NOMO-1 treated with DMSO at 0.1 percent for 48 hours (cell line): ENCODE results near the gene BAAT.
"Not testable (repeated sequence)": the region's sequence is repeated elsewhere in the genome, so short reads cannot be mapped to it uniquely, and the experiment has no call there.

ENCODE experiments used
- DNase-seq: peaks from one replicate; lab custom pipeline; 2025; ENCODE audit not compliant: unreplicated experiment; lab: John Stamatoyannopoulos, UW

BAAT gene

GRCh38 chr9:101365181-101365580 is 19.6 kb downstream of the BAAT start:
- DNase-seq = no peak

- no peak for DNase-seq
Observed at GRCh38 chr9:101362450-101362849, 22.4 kb downstream of the BAAT start.

GRCh38 chr9:101360647-101361046 is 24.2 kb downstream of the BAAT start:
- DNase-seq = no peak

- no peak for DNase-seq
Observed at GRCh38 chr9:101359679-101360078, 25.1 kb downstream of the BAAT start.

DNA sequence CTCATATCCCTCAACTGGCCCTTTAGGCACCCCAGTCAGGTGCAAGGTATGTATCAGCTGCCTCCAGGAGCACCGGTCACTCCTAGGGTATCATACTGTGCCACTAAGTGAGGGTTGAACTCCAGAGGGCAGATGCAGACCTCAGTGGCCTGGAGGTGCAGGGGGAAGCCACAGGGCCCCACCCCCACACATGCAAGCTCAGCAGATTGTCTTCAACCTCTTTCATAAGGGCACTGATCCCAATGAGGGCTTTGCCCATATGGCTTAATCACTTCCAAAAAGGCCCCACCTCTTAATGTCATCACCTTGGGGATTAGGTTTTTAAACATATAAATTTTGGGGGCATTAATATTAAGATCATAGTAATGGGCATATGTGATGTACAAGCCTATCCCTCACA is 28.2 kb downstream of the BAAT start:
- DNase-seq = no peak

GRCh38 chr9:101354765-101355708 is 29.8 kb downstream of the BAAT start:
- no peak for DNase-seq

GRCh38 chr9:101354143-101354764 is 30.6 kb downstream of the BAAT start:
- no peak for DNase-seq

DNA sequence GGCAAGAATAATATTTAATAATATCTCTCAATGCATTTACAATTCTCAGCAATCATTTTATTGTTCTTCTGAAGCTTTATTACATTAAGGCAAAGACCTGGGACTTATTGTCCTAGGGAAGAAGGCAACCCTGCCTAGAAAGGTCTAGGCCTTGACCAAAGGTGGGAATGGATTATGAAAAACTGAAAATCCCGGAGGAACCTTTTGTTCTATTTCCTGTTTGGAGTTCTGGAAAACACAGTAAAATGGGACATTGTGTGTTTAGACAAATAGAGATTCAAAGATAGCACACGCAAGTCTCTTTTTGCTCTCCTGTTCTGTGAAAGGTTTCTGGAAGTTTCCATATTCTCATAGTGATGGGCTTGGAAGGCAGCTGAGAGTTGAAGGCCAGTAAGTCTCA is 31.1 kb downstream of the BAAT start:
- no peak for DNase-seq

- no peak for DNase-seq
Observed at GRCh38 chr9:101352892-101353463, 31.8 kb downstream of the BAAT start.

GRCh38 chr9:101350285-101350684 is 34.5 kb downstream of the BAAT start:
- no peak for DNase-seq

DNA sequence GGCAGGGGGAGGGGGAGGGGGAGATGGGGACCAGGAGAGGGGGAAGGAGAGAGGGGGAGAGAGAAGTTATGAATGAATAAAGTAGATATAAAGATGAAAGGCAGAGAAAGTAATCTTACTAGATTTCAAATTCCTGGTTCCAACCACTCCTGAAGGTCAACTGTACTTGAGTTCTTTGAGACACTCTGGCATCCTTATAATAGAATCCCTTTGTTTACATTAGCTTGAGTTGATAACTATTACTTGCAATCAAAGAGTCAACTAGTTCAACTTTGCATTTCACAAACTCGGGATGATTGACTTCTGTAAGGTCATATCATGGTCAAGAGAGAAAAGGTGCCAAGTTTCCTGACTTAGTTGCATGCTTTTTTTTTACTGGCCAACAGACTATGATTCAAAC is 42.2 kb downstream of the BAAT start:
- DNase-seq = no peak

- no peak for DNase-seq
Observed at GRCh38 chr9:101341958-101342357, 42.8 kb downstream of the BAAT start.

DNA sequence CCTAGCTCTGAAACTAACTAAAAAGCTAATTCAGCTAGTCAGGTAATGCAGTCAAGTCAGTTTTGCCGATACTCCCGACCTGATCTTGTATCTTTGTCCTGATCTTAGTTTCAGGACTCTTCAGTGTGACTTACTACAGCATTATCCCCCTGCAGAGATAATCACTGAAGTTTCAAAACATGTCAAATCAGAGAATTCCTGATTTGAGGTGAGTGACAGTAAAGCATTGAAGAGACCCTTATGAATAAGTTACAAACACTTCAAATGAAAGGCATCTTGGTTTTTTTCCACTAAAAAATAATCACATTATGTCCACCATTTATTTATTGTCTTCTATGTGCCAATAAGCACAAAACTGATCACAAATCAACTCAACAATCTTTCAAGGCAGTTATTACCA is 47.6 kb downstream of the BAAT start:
- no peak for DNase-seq

GRCh38 chr9:101336091-101336490 is 48.7 kb downstream of the BAAT start:
- no peak for DNase-seq

DNA sequence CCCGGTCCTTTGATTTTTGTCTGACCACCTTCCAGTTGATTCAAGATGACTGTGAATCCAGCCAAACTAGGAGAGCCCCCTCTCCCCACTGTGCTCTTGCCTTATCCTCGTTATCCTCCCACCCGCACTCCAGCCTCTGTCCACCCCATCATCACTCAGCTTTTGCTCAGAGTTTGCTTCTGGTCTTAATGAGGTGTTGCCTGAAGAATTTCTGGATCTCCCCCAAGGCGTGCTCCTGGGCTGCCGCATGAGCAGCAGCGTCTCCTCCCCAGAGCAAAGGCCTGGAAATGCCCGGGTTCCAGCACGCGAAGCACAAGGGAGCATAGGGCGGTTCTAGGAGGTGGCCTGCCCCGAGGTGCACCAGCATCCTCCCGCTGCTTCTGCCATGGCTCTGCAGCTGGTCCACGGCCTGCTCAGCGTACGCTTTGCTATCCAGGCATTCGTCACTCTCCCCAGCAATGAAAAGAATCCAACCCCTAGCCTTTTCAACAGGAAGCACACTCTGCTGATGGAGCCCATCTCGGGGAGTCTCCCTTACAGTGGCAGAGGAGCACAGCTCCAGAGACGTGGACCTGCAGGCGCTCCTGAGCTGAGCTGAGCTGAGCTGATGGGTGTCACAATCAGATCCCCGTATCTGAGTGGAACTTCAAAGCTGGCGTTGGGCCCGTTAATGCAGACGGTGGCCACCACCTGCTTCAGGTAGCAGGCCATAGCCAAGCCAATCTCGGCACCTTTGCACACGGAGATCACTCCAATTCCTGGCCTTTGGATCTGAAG is 50.7 kb downstream of the BAAT start:
- no peak for DNase-seq

- DNase-seq = no peak
Observed at GRCh38 chr9:101333490-101333889, 51.3 kb downstream of the BAAT start.

DNA sequence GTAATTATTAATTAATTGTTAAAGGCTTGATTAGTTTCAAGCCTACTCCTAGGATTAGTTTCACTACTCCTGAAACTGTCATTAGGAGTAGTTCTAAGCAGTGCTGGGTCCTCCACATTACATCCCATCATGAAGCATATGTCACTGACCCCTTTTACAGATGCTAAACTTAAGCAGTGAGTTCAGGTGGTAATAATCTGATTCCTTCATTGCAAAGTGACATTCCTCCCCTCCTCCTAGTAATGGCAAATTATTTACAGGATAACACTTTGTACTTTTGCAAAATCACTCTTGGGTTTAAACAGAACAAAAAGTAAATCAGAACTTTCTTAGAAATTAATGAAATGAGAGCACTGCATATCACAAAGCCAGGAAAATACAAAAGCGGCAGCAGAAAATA is 52.4 kb downstream of the BAAT start:
- no peak for DNase-seq

- DNase-seq = not testable (repeated sequence)
Observed at GRCh38 chr9:101327422-101327909, 57.3 kb downstream of the BAAT start.

DNA sequence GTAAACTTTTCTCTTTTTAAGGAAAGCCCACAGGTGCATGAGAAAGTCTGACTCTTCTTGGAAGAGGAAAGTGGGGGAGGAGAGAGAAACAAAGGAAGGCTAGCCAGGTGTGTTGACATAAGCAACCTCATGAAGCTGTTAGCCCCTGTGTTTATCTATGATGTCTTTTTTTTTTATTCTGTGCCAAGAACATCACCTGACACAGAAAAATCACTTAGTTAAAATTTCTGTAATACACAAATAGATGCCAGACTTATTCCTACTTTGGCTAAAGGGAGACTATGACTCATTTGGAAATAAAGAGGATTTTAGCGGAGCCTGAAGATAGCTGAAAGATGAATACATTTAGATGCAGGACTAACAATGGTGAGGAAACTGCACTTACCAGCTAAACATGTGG is 58.3 kb downstream of the BAAT start:
- no peak for DNase-seq

DNA sequence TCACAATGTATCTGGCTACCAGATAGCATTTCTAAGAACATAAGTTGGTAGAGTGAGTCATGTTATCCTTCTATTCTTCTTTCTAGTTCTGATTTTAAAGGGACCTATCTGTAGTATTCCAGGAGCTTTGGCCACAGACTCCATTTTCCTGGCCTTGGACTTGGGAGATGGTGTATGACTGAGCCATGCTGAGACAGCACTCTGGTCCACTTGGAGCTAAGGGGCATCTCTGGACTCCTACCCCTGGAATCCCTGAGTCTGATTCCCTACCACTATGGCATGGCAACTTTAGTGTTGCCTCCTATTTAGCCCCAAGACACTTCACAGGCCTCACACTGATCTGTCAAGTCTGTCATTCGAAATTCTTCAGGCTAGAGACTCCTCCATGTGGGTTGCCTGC is 58.8 kb downstream of the BAAT start:
- DNase-seq = no peak

DNA sequence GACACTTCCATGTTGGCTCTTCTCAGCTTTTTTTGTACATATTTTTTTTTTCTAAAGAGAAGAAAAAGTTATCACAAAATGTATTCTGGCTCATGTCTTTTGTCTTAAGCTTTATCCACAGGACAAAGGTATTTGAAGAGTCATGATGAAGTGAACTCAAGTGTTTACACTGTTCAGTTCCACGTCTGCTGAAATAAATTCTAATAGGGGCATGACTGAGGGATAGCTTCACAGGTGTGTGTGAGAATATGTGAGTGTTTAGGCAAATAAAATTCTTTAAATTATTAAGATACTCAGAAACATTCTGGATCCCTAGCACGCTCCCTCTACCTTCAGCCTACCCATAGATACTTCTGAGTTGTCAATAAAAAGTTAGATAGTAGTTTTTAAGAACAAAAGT is 59.8 kb downstream of the BAAT start:
- DNase-seq = no peak
